OCI-LY7 (cell line): ENCODE data around the gene FRA10AC1. TPM values are rescaled to one million over a fixed set of nuclear protein-coding genes. Genes with fewer than 3 reads are reported as not detected.

Experiments
- BruUV-seq: library from RNA; stranded (reverse); fragments of 400-500 nt; replicated peaks from 2 replicates; lab custom pipeline; 2021; lab: Mats Ljungman, UMichigan
- CTCF ChIA-PET: fragments of 300-600 bp; sonication (Branson Sonifier 250); formaldehyde crosslinking; loops from one replicate; lab custom pipeline; 2022; ENCODE audit warnings: antibody characterized with exemption; ENCODE audit not compliant: unreplicated experiment; lab: Charles Lee
- POLR2A ChIA-PET: fragments of 300-600 bp; sonication (Branson Sonifier 250); formaldehyde crosslinking; loops from one replicate; lab custom pipeline; 2022; ENCODE audit warnings: antibody characterized with exemption; lab: Charles Lee
- DNase-seq: peaks from one replicate; pipeline ENCODE4 v3.0.0-alpha.2; 2015; ENCODE audit warnings: low spot score
- H2AFZ ChIP-seq: fragments of 200-600 bp; sonication (generic), shearing (Covaris generic); 2 replicates; pipeline ENCODE4 v1.6.1; 2014; ENCODE audit warnings: mild to moderate bottlenecking, antibody characterized with exemption, low read length, moderate library complexity
- H3K27ac ChIP-seq: fragments of 200-600 bp; sonication (generic); 2 replicates; pipeline ENCODE4 v1.5.1; 2014; ENCODE audit warnings: mixed run types, low read depth, mild to moderate bottlenecking, moderate library complexity, low read length, inconsistent platforms; ENCODE audit not compliant: poor library complexity, severe bottlenecking
- H3K36me3 ChIP-seq: fragments of 200-600 bp; sonication (generic); 2 replicates; pipeline ENCODE4 v1.6.1; 2014; ENCODE audit warnings: mild to moderate bottlenecking, antibody characterized with exemption, low read length, moderate library complexity, mixed read lengths; ENCODE audit not compliant: insufficient read depth
- H3K4me1 ChIP-seq: fragments of 200-600 bp; sonication (generic); 2 replicates; pipeline ENCODE4 v1.5.1; 2014; ENCODE audit warnings: mild to moderate bottlenecking, low read length; ENCODE audit not compliant: insufficient read depth, poor library complexity, severe bottlenecking
- H3K4me2 ChIP-seq: fragments of 200-600 bp; sonication (generic); 2 replicates; pipeline ENCODE4 v1.6.1; 2014; ENCODE audit warnings: mild to moderate bottlenecking, low read length
- H3K4me3 ChIP-seq: fragments of 200-600 bp; sonication (generic); 2 replicates; pipeline ENCODE4 v1.5.1; 2014; ENCODE audit warnings: mild to moderate bottlenecking, low read depth, low read length; ENCODE audit not compliant: poor library complexity, severe bottlenecking
- H3K79me2 ChIP-seq: fragments of 200-600 bp; sonication (generic); 2 replicates; pipeline ENCODE4 v1.6.1; 2016; ENCODE audit warnings: low read depth, mild to moderate bottlenecking, low read length, moderate library complexity, mixed read lengths; ENCODE audit not compliant: insufficient read depth
- H3K9me2 ChIP-seq: fragments of 200-600 bp; sonication (generic); 2 replicates; pipeline ENCODE4 v1.6.1; 2016; ENCODE audit warnings: mild to moderate bottlenecking, low read length, mixed read lengths; ENCODE audit not compliant: insufficient read depth
- H3K9me3 ChIP-seq: fragments of 200-600 bp; sonication (generic); 2 replicates; pipeline ENCODE4 v1.6.1; 2014; ENCODE audit warnings: mild to moderate bottlenecking, mixed run types, low read length, mixed read lengths
- H4K20me1 ChIP-seq: fragments of 200-600 bp; sonication (generic); 2 replicates; pipeline ENCODE4 v1.6.1; 2014; ENCODE audit warnings: mild to moderate bottlenecking, antibody characterized with exemption, low read length, moderate library complexity, mixed read lengths; ENCODE audit not compliant: insufficient read depth
- CTCF ChIP-seq: fragments of 200-600 bp; sonication (generic); conservative IDR thresholded peaks from 2 replicates; pipeline ENCODE4 v1.5.1; 2014; ENCODE audit warnings: mild to moderate bottlenecking, antibody characterized with exemption, low read length, moderate library complexity, mixed read lengths
- EZH2phosphoT487 ChIP-seq: fragments of 200-600 bp; sonication (generic); IDR thresholded peaks from 2 replicates; pipeline ENCODE4 v1.6.1; 2018; ENCODE audit warnings: low read depth, borderline replicate concordance, mild to moderate bottlenecking, mixed run types, antibody characterized with exemption, low read length, moderate library complexity, mixed read lengths
- intact Hi-C: fragments of 100-400 bp; cut with micrococcal nuclease; formaldehyde crosslinking; loops from one replicate; pipeline ENCODE4 v1.10.0; 2022; ENCODE audit not compliant: unreplicated experiment
- total RNA-seq, 2 experiments: library from RNA; depleted of rRNA in 1 of 2; stranded (reverse); fragments of >200 nt in 1 of 2; shearing (Covaris generic) in 1 of 2; gene quantifications; 2 replicates each; pipeline ENCODE4 v1.2.3, GENCODE V29; 2014 to 2022

FRA10AC1 gene
- total RNA-seq, 2 experiments from 2014 or later, result 11.9 to 30.2 TPM

- no peak for TF ChIP-seq EZH2phosphoT487
- TF ChIP-seq CTCF, result no peak
- no peaks in the 10 kb centered on the region for H4K20me1 ChIP-seq
- no peaks in the 10 kb centered on the region for H3K9me3 ChIP-seq
- H3K36me3 ChIP-seq, result 0 out of 2 replicates have a peak, but pooled peaks cover 5% of the 10 kb centered on the region
- ChIA-PET POLR2A (no interaction called here), CTCF (no interaction called here)
- no peaks in the 10 kb centered on the region for H3K4me1 ChIP-seq
- no peak overlapping the region for H2AFZ ChIP-seq
- no peak overlapping the region for H3K4me2 ChIP-seq
- no peaks in the 10 kb centered on the region for H3K79me2 ChIP-seq
- H3K9me2 ChIP-seq, result no peaks in the 10 kb centered on the region
- no peak for DNase-seq
- no peak overlapping the region for H3K27ac ChIP-seq
- BruUV-seq, result no TSS peak
- H3K4me3 ChIP-seq, result no peak overlapping the region
- intact Hi-C loops, result no loop called here
Measured at GRCh38 chr10:93656155-93656554, 46.2 kb downstream of the FRA10AC1 start.

- Histone ChIP-seq H4K20me1 (no peaks in the 10 kb centered on the region), H3K4me1 (no peaks in the 10 kb centered on the region), H3K36me3 (no peaks in the 10 kb centered on the region), H2AFZ (peak overlapping the region; percentile 16; the same call in 1 of the 2 replicates), H3K79me2 (no peaks in the 10 kb centered on the region), H3K4me3 (no peak overlapping the region), H3K4me2 (no peak overlapping the region), H3K27ac (no peak overlapping the region), H3K9me3 (0 out of 2 replicates have a peak, but pooled peaks cover 3% of the 10 kb centered on the region), H3K9me2 (no peaks in the 10 kb centered on the region)
- BruUV-seq, result no TSS peak
- intact Hi-C loops, result no loop called here
- ChIA-PET CTCF (no interaction called here), POLR2A (interaction anchor here (0.7 to 1.0 kb wide), 2 partner anchors 18 to 22 kb away, joined by 3 to 7 read pairs; no protein-coding TSS in a partner anchor)
- TF ChIP-seq EZH2phosphoT487 (no peak), CTCF (no peak)
- no peak for DNase-seq
Measured at GRCh38 chr10:93654201-93654600, 48.2 kb downstream of the FRA10AC1 start.

GRCh38 chr10:93652857-93653256 is 49.5 kb downstream of the FRA10AC1 start:
- Histone ChIP-seq H3K4me1 (no peaks in the 10 kb centered on the region), H3K36me3 (no peaks in the 10 kb centered on the region), H3K4me2 (no peak overlapping the region), H3K79me2 (no peaks in the 10 kb centered on the region), H3K4me3 (no peak overlapping the region), H4K20me1 (no peaks in the 10 kb centered on the region), H3K27ac (no peak overlapping the region), H2AFZ (no peak overlapping the region), H3K9me2 (no peaks in the 10 kb centered on the region), H3K9me3 (0 out of 2 replicates have a peak, but pooled peaks cover 3% of the 10 kb centered on the region)
- TF ChIP-seq CTCF (no peak), EZH2phosphoT487 (no peak)
- CTCF ChIA-PET, result no interaction called here
- intact Hi-C loops, result no loop called here
- POLR2A ChIA-PET, result no interaction called here
- no TSS peak for BruUV-seq
- no peak for DNase-seq
